ENCODE measurements around the gene SLC6A5.

DNA sequence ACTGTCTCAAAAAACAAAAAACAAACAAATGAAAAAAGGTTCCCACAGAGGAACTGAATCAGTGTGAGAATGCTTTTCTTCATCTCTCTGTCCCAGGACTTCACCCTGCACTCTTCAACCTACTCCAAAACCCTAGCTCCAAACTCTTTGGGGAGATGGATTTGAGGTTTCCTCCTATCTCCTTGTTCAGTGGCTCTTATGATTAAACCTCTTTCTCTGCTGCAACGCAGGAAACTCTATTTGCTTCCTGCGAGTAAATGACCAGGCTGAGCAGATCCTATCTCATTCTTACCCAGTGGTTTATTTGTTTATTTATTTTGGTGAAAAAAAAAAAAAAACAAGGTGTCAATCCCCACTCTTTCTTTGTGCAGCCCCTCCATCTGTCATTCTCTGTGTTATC, 12.0 kb downstream of the SLC6A5 start:
- TF ChIP-seq, protein P1, sequence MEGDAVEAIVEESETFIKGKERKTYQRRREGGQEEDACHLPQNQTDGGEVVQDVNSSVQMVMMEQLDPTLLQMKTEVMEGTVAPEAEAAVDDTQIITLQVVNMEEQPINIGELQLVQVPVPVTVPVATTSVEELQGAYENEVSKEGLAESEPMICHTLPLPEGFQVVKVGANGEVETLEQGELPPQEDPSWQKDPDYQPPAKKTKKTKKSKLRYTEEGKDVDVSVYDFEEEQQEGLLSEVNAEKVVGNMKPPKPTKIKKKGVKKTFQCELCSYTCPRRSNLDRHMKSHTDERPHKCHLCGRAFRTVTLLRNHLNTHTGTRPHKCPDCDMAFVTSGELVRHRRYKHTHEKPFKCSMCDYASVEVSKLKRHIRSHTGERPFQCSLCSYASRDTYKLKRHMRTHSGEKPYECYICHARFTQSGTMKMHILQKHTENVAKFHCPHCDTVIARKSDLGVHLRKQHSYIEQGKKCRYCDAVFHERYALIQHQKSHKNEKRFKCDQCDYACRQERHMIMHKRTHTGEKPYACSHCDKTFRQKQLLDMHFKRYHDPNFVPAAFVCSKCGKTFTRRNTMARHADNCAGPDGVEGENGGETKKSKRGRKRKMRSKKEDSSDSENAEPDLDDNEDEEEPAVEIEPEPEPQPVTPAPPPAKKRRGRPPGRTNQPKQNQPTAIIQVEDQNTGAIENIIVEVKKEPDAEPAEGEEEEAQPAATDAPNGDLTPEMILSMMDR (IDR thresholded peaks at IDR 0.05; ENCODE audit: control extremely low read depth in 1 of 3, insufficient read depth in 1 of 3, low read depth in 1 of 3, low read length in 3 of 3): no peak
- TF ChIP-seq RAD21 (IDR thresholded peaks at IDR 0.05 in 1 of 2, conservative IDR thresholded peaks at IDR 0.05 in 1 of 2; ENCODE audit: low read depth in 2 of 2, low read length in 2 of 2) (no peak), BRCA1 (IDR thresholded peaks at IDR 0.05; ENCODE audit: low read depth, low read length) (no peak), POLR2A (IDR thresholded peaks at IDR 0.05; ENCODE audit: control extremely low read depth in 1 of 2, low read depth in 2 of 2, low read length in 2 of 2) (no peak)
- TF ChIP-seq, protein P2, sequence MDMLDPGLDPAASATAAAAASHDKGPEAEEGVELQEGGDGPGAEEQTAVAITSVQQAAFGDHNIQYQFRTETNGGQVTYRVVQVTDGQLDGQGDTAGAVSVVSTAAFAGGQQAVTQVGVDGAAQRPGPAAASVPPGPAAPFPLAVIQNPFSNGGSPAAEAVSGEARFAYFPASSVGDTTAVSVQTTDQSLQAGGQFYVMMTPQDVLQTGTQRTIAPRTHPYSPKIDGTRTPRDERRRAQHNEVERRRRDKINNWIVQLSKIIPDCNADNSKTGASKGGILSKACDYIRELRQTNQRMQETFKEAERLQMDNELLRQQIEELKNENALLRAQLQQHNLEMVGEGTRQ (IDR thresholded peaks at IDR 0.05; ENCODE audit: low read length): no peak
